Measurements from ENCODE around the gene PARD3.

GRCh38 chr10:34590793-34591192 lies 224.3 kb downstream of the PARD3 start:
- no peak for TF ChIP-seq POLR2A (IDR thresholded peaks at IDR 0.05)
- TF ChIP-seq CTCF (IDR thresholded peaks at IDR 0.05) = no peak
